HT1080 (cell line): ENCODE measurements around the gene BAZ2A. TPM values are rescaled to one million over a fixed set of nuclear protein-coding genes. Genes with fewer than 3 reads are reported as not detected.
"Not testable (repeated sequence)": the region's sequence is repeated elsewhere in the genome, so short reads cannot be mapped to it uniquely, and the experiment has no call there.

Experiments
- DNase-seq: peaks from one replicate; pipeline ENCODE4 v3.0.0-alpha.2; 2015; ENCODE audit warnings: low read depth
- total RNA-seq: library from RNA; depleted of rRNA; stranded (reverse); fragments of >200 nt; shearing (Covaris generic); gene quantifications from 2 replicates; pipeline ENCODE4 v1.2.3, GENCODE V29; 2014

The BAZ2A gene
- total RNA-seq, 1 experiment from 2014 or later: 47.0 TPM

DNA sequence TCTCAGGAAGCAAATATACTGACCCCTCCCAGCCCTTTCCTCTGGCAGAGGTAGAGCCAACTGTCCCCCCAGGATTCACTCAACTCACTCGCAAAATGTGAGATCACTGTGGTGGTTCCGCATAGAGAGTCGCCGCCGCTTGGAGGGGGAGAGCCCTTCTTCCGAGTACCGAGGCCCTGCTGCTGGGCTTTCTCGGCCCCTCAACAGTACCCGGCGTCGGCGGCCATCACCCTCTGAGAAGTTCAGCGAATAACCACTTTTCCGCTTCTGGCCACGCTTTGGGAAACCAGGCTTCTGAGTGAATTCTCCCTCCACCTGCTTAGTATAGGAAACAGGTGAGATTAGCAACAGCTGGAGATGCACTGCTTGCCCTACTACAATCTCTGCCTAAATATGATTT, 31.1 kb downstream of the BAZ2A start:
- no peak for DNase-seq

DNA sequence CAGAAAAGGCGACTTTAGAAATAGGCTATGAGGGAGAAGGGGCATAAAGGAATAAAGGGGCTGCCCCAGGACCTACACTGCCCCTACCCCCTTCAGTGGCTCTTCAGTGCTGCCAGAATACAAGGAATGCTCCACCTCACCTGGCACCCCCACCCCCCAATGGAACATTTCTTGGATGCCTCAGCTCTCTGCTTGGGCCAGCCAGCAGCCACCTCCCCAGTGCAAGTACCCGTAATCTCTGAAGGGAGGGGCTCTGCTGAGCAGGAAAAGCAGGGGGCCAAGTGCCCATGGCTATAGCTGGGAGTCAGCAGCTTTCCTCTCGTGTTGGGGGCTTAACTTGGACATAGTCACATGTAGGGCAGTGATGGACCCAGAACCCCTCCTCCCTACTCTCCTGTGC, 33.3 kb downstream of the BAZ2A start:
- no peak for DNase-seq

DNA sequence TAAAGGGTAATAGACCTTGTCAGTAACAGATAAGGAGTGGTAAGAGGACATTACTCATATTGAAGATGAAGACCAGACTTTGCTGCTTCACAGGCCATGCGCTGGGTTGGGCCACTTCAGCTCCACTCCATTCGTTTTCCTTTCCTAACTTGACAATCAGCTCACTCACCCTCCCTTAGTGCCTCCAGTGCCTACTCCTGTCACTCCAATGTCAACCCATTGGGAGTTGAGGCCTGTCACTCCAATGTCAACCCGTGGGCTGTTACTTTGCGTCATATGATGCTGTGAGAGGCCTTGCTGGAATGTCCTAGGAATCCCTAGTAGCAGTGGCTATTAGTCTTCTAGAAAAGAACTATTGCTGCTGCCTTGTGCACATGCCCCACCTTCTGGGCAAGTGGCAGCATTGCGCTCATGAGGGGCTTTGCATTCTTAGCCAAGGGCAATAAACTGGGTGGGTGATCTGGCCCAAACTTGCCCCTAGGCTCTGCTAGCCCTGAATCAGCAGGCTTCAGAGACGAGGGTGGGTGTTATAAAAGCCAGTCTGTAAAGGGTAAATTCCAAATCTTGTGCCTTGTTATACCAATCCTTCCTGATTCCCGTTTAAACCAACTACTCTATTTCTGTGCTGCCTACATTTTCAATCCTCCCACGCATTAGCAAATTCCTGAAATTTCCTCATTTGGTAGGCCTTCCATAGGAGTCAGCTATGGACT, 36.1 kb downstream of the BAZ2A start:
- DNase-seq: peak; percentile 66

DNA sequence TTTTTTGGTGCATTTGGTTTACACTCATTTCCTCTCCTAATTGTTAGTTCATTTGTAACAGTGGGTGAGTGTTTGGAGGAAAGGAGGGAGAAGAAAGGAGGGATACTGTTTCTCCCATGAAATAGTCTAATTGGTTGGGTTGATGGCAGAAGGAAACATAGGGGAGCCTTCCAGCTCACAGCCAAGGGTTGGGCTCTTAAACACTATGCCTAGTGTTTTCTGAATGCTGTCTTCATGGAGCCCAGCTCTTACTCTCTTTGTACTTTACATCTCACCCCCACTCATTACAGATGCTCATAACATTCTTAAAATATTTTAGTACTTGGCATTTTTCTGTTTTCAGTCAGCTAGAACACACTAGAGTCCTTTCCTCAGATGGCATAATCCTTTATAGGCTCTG, 38.2 kb downstream of the BAZ2A start:
- peak; percentile 31 for DNase-seq

DNA sequence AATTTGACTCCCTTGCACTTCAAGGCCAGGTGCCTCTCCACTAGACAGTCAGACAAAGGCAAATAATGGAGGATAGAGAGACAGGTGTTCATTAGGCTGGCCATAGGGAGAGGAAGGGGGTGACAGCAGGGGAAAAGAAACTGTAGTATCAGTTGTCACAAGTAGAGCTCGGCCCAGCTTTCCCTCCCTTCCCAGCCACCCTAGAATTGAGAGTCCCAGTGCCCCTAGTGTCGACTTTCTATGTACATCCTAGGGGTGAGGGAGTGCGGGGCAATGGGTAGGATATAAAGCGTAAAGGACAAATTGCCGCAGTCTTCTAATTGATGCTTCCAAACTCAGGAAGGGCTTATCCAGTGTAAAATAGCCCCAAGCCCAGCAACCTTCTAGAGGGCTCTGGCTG, 39.0 kb downstream of the BAZ2A start:
- DNase-seq: no peak

DNA sequence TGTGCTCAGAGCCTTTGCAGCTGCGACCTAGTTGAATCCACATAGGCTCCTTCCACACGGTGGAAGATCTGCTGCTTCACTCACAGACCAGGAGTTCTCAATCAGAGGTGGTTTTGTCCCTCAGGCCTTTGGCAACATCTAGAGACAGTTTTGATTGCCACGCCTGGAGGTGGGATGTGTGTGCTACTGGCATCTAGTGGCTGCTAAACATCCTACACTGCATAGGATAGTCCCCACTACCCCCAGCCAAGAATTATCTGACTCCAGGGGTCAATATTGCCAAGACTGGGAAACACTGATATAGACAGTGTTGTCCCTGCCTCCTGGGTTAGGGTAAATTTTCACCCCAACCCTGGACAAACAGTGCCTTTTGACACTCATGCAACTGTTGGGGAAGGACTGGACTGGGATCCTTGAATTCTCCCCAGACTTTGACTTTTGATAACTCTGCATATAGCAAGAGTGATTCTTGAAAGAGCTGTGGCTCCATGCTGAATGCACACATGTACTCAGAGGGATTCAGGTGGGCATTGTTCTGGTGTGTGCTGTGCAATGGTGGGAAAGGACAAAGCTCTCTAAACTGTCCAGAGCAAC, 39.8 kb downstream of the BAZ2A start:
- peak; percentile 57 for DNase-seq

DNA sequence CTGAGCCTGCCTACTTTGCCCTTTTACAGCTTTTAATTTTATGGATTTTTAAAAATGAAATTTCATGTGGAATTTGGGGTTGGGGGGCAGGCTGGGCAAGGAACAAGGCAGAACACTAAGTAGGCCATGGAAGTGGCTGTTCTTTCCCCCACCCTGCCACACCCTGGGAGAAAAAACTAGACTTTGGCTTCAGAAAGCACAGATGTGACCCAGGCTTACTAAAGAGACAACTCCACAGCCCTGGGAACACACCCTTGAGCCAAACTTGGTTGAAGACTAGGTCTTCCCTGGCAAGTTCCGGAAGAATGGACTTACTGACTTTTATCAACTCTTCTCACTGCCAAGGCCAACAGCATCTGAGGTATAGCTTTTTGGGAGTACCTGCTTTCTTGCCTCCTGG, 40.3 kb downstream of the BAZ2A start:
- DNase-seq: no peak

DNA sequence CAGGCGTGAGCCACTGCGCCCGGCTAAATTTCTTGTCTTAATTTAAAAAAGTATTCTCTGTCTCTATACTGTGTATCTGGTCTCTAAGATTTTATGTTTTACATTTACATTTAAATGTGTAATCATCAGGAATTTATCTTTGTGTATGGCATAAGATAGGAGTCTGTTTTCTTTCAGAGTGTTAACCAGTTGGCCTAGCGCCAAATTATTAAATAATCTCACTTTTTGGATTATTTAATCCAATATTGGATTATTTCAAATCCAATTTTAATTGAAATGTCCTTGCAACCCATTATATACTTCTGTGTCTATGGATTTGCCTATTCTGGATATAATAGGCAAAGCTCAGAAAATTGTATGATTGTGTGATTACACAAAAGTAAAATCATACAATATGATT, 45.0 kb downstream of the BAZ2A start:
- DNase-seq: no peak

DNA sequence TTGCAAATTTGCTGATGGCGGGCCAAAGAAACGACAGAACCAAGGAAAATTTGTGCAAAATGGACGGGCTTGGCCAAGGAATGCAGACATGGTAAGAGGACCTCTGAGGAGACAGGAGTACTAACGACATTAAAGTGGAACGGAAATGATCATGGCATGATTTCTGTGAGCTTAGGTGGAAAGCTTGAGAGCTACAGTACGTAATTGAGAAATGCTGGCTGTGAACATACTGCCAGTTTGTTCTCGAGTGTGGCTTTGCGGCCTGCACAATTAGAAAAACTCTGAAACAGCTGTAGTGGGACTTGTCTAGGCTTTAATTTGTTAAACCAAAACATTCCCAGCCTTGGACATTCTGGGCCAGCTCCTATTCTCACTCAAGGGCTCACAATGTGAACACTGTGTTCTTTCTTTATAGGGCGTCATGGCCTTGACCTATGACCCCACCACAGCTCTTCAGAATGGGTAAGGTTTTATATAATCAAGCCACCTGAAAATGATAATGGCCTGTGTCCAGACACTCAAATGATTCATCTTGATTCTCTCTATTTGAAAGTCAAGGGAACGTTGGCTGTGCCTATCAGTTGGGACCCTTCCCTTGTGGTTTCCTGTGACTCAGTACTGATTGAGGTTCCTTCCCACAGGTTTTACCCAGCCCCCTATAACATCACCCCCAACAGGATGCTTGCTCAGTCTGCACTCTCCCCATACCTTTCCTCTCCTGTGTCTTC, 48.5 kb downstream of the BAZ2A start:
- DNase-seq: peak; percentile 97

DNA sequence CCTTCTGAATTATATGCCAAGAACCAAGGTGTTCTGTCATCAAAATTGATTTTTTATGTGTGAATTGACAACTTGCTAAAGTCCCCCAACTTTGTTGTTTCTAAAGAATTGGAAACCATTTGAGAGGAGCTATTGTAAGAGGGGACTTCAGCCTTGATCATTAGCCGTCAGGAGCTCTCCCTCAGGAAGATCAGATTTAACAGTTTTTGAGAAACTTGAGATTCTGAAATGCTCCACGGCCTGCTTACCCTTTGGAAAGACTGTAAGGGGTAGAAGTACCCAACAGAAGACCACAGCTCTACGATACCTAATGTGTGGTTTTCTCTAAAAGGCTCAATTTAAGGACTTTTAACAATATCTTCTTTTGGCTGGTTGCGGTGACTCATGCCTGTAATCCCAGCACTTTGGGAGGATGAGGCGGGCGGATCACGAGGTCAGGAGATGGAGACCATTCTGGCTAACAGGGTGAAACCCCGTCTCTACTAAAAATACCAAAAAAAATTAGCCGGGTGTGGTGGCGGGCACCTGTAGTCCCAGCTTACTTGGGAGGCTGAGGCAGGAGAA, 51.1 kb downstream of the BAZ2A start:
- DNase-seq: peak; percentile 40

DNA sequence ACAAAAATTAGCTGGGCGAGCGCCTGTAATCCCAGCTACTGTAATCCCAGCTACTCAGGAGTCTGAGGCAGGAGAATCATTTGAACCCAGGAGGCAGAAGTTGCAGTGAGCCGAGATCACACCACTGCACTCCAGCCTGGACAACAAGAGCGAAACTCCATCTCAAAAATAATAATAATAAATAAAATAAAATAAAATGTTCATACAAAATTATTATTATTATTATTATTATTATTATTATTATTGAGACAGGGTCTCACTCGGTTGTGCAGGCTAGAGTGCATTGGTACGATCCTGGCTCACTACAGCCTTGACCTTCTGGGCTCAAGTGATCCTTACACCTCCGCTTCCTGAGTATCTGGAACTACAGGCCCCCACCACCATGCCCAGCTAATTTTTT, 52.9 kb downstream of the BAZ2A start:
- DNase-seq: not testable (repeated sequence)

DNA sequence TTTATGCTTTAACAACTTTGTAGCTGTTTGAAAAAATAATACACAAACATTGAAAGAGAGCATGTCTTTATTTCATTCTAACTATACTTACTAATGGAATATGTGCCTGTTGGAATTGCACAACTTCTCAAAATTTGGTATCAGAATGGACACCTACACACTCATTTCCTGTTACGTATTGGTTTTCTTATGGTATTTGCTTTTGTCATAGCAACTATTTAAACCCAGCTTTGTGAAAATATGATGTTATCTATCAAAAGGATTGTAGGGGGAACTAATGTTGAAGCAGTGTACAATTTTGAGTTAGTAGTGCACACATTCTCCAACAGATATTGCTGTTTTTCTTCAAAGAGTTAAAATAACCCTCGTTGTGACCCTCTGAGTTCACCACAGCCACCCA, 55.9 kb downstream of the BAZ2A start:
- peak; percentile 71 for DNase-seq

DNA sequence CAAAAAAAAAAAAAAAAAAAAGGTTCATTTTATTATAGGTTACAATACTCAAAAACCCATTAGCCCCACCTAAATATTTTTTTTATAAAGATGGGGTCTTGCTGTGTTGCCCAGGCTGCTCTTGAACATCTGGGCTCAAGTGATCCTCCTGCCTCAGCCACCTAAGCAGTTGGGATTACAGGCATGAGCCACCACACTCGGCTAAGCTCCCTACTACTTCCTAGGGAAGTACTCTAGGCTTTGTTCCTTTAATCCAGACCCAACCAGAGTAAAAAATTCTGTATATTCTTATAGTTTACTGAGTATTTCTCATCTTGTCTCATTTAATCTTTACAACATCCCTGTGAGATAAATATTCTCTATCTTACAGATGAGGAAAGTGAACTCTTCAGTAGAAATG, 57.8 kb downstream of the BAZ2A start:
- no peak for DNase-seq

DNA sequence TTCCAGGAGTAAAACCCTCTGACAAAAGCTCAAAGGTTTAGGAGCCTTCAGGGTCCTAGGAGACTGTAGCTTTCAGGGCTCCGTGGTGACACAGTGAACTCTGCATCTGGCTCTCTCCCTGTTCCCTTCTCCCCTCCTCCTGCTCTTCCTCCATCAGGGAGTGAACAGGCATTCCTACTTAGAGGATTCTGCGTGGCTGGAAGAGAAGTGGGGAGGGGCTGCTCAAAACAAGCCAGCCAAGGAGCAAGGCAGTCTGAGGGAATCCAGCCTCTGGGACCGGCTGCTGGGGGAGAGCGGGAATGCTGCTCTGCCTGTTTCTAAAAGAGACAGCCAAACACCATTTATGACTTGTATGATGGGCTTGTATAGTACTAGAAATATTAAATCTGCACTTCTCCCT, 59.0 kb downstream of the BAZ2A start:
- no peak for DNase-seq

DNA sequence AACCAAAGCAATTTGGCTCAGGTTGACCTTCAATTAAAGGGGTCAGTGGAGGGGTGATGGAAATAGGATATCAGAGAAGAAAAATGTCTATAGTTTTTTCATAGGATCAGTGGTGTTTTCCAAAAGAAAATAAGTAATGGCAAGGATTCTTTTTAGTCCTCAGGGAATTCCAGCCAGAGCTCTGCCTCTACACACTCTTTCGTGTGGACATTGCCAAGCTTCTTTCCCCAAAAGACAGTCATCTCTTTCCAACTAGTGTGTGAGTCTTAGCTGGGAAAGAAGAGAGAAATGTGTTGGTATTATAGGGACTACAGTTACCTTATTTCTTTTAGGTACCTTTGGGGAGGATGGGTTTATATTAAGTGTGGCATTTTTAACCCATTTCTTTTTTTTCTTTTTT, 62.0 kb downstream of the BAZ2A start:
- DNase-seq: no peak

DNA sequence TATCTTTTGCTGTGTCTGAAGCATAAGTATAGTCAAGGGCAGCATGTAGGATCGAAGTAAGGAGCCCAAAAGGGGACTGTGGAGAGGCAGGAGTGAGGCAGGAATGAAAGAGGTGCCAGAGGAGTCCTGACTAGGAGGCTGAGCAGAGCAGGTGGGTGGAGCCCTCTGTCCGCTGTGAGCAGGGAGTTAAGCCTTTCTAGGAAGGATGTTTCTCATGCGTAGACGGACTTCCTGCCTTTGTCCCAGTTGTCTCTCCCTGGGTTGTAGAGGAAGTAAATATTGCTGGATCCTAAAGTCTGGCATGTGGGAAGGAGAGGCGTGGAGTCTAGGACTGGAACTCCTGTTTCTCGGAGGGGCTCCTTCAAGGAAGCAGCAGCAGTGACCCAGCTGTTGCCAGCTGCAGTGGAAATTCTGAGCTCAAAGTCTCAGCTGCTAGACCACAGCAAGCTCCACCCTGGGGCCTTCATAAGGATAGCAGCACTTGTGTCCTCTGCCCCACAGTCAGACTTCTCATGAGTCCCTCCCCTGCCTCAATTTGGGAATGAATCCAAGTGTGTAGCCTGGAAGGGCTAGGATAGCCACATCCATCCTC, 64.5 kb downstream of the BAZ2A start:
- peak; percentile 39 for DNase-seq

DNA sequence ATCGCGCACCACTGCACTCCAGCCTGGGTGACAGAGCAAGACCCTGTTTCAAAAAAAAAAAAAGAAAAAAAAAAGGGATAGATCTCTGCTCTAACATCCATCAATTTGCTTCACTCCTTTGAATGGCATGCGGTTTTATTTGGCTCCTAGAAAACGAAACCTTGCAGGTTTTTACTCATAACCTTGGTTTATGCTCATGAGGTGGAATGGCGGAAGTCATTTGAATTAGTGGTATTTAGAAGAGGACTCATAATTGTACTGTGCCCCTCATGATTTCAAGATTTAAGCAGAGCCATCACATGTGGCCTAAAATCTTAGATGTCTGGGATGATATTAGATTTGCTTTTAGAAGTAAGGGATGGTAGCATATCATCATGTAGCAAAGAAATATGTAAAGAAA, 79.1 kb downstream of the BAZ2A start:
- DNase-seq: no peak

DNA sequence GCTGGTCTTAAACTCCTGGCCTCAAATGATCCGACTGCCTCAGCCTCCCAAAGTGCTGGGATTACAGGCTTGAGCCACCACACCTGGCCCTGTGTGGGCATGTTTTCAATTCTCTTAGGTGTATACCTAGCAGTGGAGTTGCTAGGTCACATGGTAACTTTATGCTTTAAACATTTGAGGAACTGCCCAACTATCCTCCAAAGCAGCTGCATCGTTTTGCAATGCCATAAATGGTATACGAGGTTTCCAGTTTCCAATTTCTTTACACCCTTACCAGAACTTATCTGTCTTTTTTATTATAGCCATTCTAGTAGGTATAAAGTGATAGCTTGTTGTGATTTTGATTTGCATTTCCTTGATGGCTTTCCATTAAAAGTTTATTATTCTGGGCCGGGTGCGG, 83.4 kb downstream of the BAZ2A start:
- DNase-seq: no peak
